Sigmoid colon (tissue), 4 donors: ENCODE results near the gene SGSM2.

Experiments used
- POLR2A ChIP-seq, 2 donors: fragments of 450-650 bp; IDR thresholded peaks; one replicate each; pipeline ENCODE4 v1.6.1; 2016; ENCODE audit warnings: antibody characterized with exemption in 2 of 2, mild to moderate bottlenecking in 2 of 2, moderate library complexity in 2 of 2
- POLR2AphosphoS5 ChIP-seq, 4 donors: sonication (generic); formaldehyde crosslinking; IDR thresholded peaks; one replicate each; pipeline ENCODE4 v1.6.1; 2017; ENCODE audit warnings: antibody characterized with exemption in 4 of 4

- no peak for TF ChIP-seq POLR2AphosphoS5 (IDR thresholded peaks at IDR 0.05)
- no peak for TF ChIP-seq POLR2A (IDR thresholded peaks at IDR 0.05)
These were observed 77.8 kb downstream of the SGSM2 start for GRCh38 chr17:2415081-2415480.
